ENCODE measurements around the gene MAPK10.

DNA sequence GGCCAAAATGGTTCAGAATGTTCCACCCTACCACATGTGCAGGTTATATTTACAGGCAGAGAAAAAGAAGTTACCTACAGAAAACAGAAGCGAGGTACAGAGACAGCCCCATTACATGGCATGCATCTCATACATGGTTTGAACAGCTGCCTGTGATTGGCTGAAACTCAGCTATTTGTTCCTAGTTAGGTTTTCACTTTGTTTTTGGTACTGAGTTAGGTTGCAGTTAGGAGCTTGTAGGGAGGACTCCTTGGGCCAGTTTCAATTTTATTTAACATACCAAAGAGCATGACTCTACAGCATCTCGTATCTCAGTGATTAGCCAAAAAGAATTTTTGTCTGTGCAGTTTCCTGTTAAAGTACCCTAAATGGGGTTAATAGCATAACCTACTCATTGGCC is 392.0 kb downstream of the MAPK10 start:
- TF ChIP-seq, protein P1, sequence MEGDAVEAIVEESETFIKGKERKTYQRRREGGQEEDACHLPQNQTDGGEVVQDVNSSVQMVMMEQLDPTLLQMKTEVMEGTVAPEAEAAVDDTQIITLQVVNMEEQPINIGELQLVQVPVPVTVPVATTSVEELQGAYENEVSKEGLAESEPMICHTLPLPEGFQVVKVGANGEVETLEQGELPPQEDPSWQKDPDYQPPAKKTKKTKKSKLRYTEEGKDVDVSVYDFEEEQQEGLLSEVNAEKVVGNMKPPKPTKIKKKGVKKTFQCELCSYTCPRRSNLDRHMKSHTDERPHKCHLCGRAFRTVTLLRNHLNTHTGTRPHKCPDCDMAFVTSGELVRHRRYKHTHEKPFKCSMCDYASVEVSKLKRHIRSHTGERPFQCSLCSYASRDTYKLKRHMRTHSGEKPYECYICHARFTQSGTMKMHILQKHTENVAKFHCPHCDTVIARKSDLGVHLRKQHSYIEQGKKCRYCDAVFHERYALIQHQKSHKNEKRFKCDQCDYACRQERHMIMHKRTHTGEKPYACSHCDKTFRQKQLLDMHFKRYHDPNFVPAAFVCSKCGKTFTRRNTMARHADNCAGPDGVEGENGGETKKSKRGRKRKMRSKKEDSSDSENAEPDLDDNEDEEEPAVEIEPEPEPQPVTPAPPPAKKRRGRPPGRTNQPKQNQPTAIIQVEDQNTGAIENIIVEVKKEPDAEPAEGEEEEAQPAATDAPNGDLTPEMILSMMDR (IDR thresholded peaks at IDR 0.05; ENCODE audit: low read depth, low read length, missing input control), result no peak
- TF ChIP-seq, protein P2, sequence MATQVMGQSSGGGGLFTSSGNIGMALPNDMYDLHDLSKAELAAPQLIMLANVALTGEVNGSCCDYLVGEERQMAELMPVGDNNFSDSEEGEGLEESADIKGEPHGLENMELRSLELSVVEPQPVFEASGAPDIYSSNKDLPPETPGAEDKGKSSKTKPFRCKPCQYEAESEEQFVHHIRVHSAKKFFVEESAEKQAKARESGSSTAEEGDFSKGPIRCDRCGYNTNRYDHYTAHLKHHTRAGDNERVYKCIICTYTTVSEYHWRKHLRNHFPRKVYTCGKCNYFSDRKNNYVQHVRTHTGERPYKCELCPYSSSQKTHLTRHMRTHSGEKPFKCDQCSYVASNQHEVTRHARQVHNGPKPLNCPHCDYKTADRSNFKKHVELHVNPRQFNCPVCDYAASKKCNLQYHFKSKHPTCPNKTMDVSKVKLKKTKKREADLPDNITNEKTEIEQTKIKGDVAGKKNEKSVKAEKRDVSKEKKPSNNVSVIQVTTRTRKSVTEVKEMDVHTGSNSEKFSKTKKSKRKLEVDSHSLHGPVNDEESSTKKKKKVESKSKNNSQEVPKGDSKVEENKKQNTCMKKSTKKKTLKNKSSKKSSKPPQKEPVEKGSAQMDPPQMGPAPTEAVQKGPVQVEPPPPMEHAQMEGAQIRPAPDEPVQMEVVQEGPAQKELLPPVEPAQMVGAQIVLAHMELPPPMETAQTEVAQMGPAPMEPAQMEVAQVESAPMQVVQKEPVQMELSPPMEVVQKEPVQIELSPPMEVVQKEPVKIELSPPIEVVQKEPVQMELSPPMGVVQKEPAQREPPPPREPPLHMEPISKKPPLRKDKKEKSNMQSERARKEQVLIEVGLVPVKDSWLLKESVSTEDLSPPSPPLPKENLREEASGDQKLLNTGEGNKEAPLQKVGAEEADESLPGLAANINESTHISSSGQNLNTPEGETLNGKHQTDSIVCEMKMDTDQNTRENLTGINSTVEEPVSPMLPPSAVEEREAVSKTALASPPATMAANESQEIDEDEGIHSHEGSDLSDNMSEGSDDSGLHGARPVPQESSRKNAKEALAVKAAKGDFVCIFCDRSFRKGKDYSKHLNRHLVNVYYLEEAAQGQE (IDR thresholded peaks at IDR 0.05), result no peak

All from liver (tissue), 2 donors.